WTC11 (cell line): ENCODE measurements around the gene POTEI. TPM values are rescaled to one million over a fixed set of nuclear protein-coding genes. Genes with fewer than 3 reads are reported as not detected.
"Not testable (repeated sequence)": the region's sequence is repeated elsewhere in the genome, so short reads cannot be mapped to it uniquely, and the experiment has no call there.

ENCODE experiments used
- ATAC-seq: fragments of 200-7000 bp; cut with Tn5 transposase; 2 replicates; pipeline ENCODE4 v1.10.0; 2021; ENCODE audit warnings: mild to moderate bottlenecking, moderate library complexity
- Bru-seq: library from RNA; stranded (reverse); fragments of 400-500 nt; gene quantifications from one replicate; lab custom pipeline; 2021; lab: Mats Ljungman, UMichigan
- CTCF ChIA-PET: fragments of 300-600 bp; sonication (Branson Sonifier 250); formaldehyde crosslinking; loops from one replicate; lab custom pipeline; 2021; ENCODE audit warnings: antibody characterized with exemption; lab: Charles Lee
- POLR2A ChIA-PET: fragments of 350-600 bp; sonication (Branson Sonifier 250); formaldehyde crosslinking; loops from one replicate; lab custom pipeline; 2021; ENCODE audit warnings: antibody characterized with exemption; lab: Charles Lee
- DNase-seq: peaks from one replicate; pipeline ENCODE4 v3.0.0; 2021; ENCODE audit warnings: low spot score
- H3K27ac Mint-ChIP-seq: 2 replicates; pipeline ENCODE4 v1.8.0; 2021; ENCODE audit warnings: mixed read lengths
- H3K27me3 Mint-ChIP-seq: 2 replicates; pipeline ENCODE4 v1.8.0; 2021; ENCODE audit warnings: low read depth, mild to moderate bottlenecking, moderate library complexity, mixed read lengths
- H3K36me3 Mint-ChIP-seq: 2 replicates; pipeline ENCODE4 v1.8.0; 2021; ENCODE audit warnings: mixed read lengths
- H3K4me1 Mint-ChIP-seq: 2 replicates; pipeline ENCODE4 v1.8.0; 2022; ENCODE audit warnings: mixed read lengths
- H3K4me3 Mint-ChIP-seq: 2 replicates; pipeline ENCODE4 v1.8.0; 2021; ENCODE audit warnings: mild to moderate bottlenecking, moderate library complexity, mixed read lengths
- H3K9me3 Mint-ChIP-seq: 2 replicates; pipeline ENCODE4 v1.8.0; 2021; ENCODE audit warnings: mixed read lengths
- long read RNA-seq, 3 experiments: library from RNA in 1 of 3; library from capped mRNA in 1 of 3; library from polyadenylated mRNA in 1 of 3; unstranded in 2 of 3; stranded (forward) in 1 of 3; transcript quantifications; one replicate each; pipeline ENCODE4 v2.0.0, GENCODE V29; 2021
- total RNA-seq: library from RNA; stranded (reverse); gene quantifications from 3 replicates; pipeline ENCODE4 v1.2.3, GENCODE V29; 2021

The POTEI gene
- total RNA-seq (2.2 to 3.2 TPM (median 2.7 TPM) in 3 replicates), Bru-seq, nascent RNA (percentile 16 among the genes with signal in this experiment)
- long read RNA-seq, experiment 1, result 0 reads
- long read RNA-seq, experiment 2, result 0 reads
- long read RNA-seq, experiment 3, result 0 reads

- ATAC-seq, H3K27me3 Mint-ChIP-seq, POLR2A ChIA-PET, H3K36me3 Mint-ChIP-seq, H3K27ac Mint-ChIP-seq, DNase-seq, H3K9me3 Mint-ChIP-seq, H3K4me1 Mint-ChIP-seq, H3K4me3 Mint-ChIP-seq, CTCF ChIA-PET: not testable (repeated sequence)
Observed at GRCh38 chr2:130509228-130509627, at the start of gene POTEI. Gene POTEI, minus strand, starts transcription at chr2:130509328. Its CDS starts 93 bp downstream, at chr2:130509235.

- H3K36me3 Mint-ChIP-seq, H3K9me3 Mint-ChIP-seq, POLR2A ChIA-PET, CTCF ChIA-PET, H3K4me3 Mint-ChIP-seq, ATAC-seq, H3K27ac Mint-ChIP-seq, H3K4me1 Mint-ChIP-seq, H3K27me3 Mint-ChIP-seq, DNase-seq: not testable (repeated sequence)
Observed at GRCh38 chr2:130556441-130556840, 47.3 kb upstream of the POTEI start.

- H3K27me3 Mint-ChIP-seq, CTCF ChIA-PET, H3K9me3 Mint-ChIP-seq, H3K36me3 Mint-ChIP-seq, H3K4me1 Mint-ChIP-seq, H3K27ac Mint-ChIP-seq, POLR2A ChIA-PET, H3K4me3 Mint-ChIP-seq, ATAC-seq, DNase-seq: not testable (repeated sequence)
Observed at GRCh38 chr2:130554178-130554577, 45.0 kb upstream of the POTEI start.

- H3K9me3 Mint-ChIP-seq, H3K4me3 Mint-ChIP-seq, H3K27ac Mint-ChIP-seq, DNase-seq, H3K27me3 Mint-ChIP-seq, ATAC-seq, H3K4me1 Mint-ChIP-seq, CTCF ChIA-PET, H3K36me3 Mint-ChIP-seq, POLR2A ChIA-PET: not testable (repeated sequence)
Observed at GRCh38 chr2:130549475-130549874, 40.3 kb upstream of the POTEI start.

- CTCF ChIA-PET, H3K4me1 Mint-ChIP-seq, H3K36me3 Mint-ChIP-seq, H3K9me3 Mint-ChIP-seq, H3K4me3 Mint-ChIP-seq, H3K27me3 Mint-ChIP-seq, DNase-seq, ATAC-seq, H3K27ac Mint-ChIP-seq, POLR2A ChIA-PET: not testable (repeated sequence)
Observed at GRCh38 chr2:130548418-130548817, 39.3 kb upstream of the POTEI start.

GRCh38 chr2:130544978-130545377 lies 35.9 kb upstream of the POTEI start:
- H3K36me3 Mint-ChIP-seq, H3K27ac Mint-ChIP-seq, H3K9me3 Mint-ChIP-seq, ATAC-seq, CTCF ChIA-PET, DNase-seq, POLR2A ChIA-PET, H3K4me1 Mint-ChIP-seq, H3K4me3 Mint-ChIP-seq, H3K27me3 Mint-ChIP-seq: not testable (repeated sequence)

GRCh38 chr2:130543785-130544528 lies 34.8 kb upstream of the POTEI start:
- H3K9me3 Mint-ChIP-seq, H3K36me3 Mint-ChIP-seq, CTCF ChIA-PET, DNase-seq, H3K27me3 Mint-ChIP-seq, H3K4me3 Mint-ChIP-seq, POLR2A ChIA-PET, ATAC-seq, H3K4me1 Mint-ChIP-seq, H3K27ac Mint-ChIP-seq: not testable (repeated sequence)

GRCh38 chr2:130542789-130543188 lies 33.7 kb upstream of the POTEI start:
- DNase-seq, POLR2A ChIA-PET, H3K9me3 Mint-ChIP-seq, CTCF ChIA-PET, H3K27me3 Mint-ChIP-seq, H3K36me3 Mint-ChIP-seq, H3K4me3 Mint-ChIP-seq, H3K27ac Mint-ChIP-seq, H3K4me1 Mint-ChIP-seq, ATAC-seq: not testable (repeated sequence)

- H3K4me1 Mint-ChIP-seq, H3K4me3 Mint-ChIP-seq, H3K27ac Mint-ChIP-seq, DNase-seq, H3K9me3 Mint-ChIP-seq, CTCF ChIA-PET, H3K27me3 Mint-ChIP-seq, POLR2A ChIA-PET, ATAC-seq, H3K36me3 Mint-ChIP-seq: not testable (repeated sequence)
Observed at GRCh38 chr2:130538271-130538670, 29.1 kb upstream of the POTEI start.

GRCh38 chr2:130536654-130537053 lies 27.5 kb upstream of the POTEI start:
- DNase-seq, CTCF ChIA-PET, H3K9me3 Mint-ChIP-seq, H3K36me3 Mint-ChIP-seq, H3K27me3 Mint-ChIP-seq, ATAC-seq, H3K4me3 Mint-ChIP-seq, H3K4me1 Mint-ChIP-seq, POLR2A ChIA-PET, H3K27ac Mint-ChIP-seq: not testable (repeated sequence)

- H3K36me3 Mint-ChIP-seq, H3K27ac Mint-ChIP-seq, H3K9me3 Mint-ChIP-seq, H3K4me3 Mint-ChIP-seq, H3K4me1 Mint-ChIP-seq, POLR2A ChIA-PET, CTCF ChIA-PET, DNase-seq, ATAC-seq, H3K27me3 Mint-ChIP-seq: not testable (repeated sequence)
Observed at GRCh38 chr2:130531672-130532071, 22.5 kb upstream of the POTEI start.

GRCh38 chr2:130531225-130531624 lies 22.1 kb upstream of the POTEI start:
- H3K4me1 Mint-ChIP-seq, CTCF ChIA-PET, H3K9me3 Mint-ChIP-seq, H3K36me3 Mint-ChIP-seq, DNase-seq, ATAC-seq, H3K27ac Mint-ChIP-seq, POLR2A ChIA-PET, H3K4me3 Mint-ChIP-seq, H3K27me3 Mint-ChIP-seq: not testable (repeated sequence)

GRCh38 chr2:130530212-130530611 lies 21.1 kb upstream of the POTEI start:
- H3K4me1 Mint-ChIP-seq, DNase-seq, H3K27ac Mint-ChIP-seq, H3K36me3 Mint-ChIP-seq, H3K9me3 Mint-ChIP-seq, CTCF ChIA-PET, POLR2A ChIA-PET, ATAC-seq, H3K27me3 Mint-ChIP-seq, H3K4me3 Mint-ChIP-seq: not testable (repeated sequence)
